ENCODE measurements around the gene USP5. TPM values are rescaled to one million over a fixed set of nuclear protein-coding genes. Genes with fewer than 3 reads are reported as not detected.

The USP5 gene
- polyA plus RNA-seq (2011; rRNA removed) = 47.1 and 54.8 TPM in 2 replicates
- polyA minus RNA-seq (2011; rRNA and poly(A)+ RNA removed) = 96.2 and 123 TPM in 2 replicates

- POLR2A ChIA-PET = interaction anchor here (0.6 to 3.4 kb wide), 23 partner anchors 9 to 318 kb away, joined by 3 to 57 read pairs (median 6); partner anchors contain the start of genes C12orf57, COPS7A, GAPDH and GNB3
- Histone ChIP-seq H3K9me3 (ENCODE audit: control insufficient read depth, insufficient read depth, low read length) (no peaks in the 10 kb centered on the region; the same call in 1 of the 2 replicates), H3K27ac (ENCODE audit: low read depth, low read length) (peak within 1 kb of the TSS; percentile 92), H3K27me3 (ENCODE audit: control insufficient read depth, insufficient read depth, low read length) (no peaks in the 10 kb centered on the region), H3K4me3 (ENCODE audit: low read depth, low read length) (peak within 1 kb of the TSS; percentile 97)
- CTCF ChIA-PET = interaction anchor here (0.7 to 5.1 kb wide), 11 partner anchors 17 to 100 kb away, joined by 3 to 26 read pairs (median 6); partner anchors contain the start of genes MLF2 and SPSB2
- DNase-seq (ENCODE audit: low read depth, low spot score) = peak; percentile 99
- no peak; the same call in 1 of the 2 replicates for TF ChIP-seq CTCF (IDR thresholded peaks at IDR 0.05; ENCODE audit: low read depth, low read length)
Observed at GRCh38 chr12:6851921-6852650, at the start of gene USP5. Gene USP5 (plus strand): TSS chr12:6852150. CDS start chr12:6852180, 30 bp downstream.

DNA sequence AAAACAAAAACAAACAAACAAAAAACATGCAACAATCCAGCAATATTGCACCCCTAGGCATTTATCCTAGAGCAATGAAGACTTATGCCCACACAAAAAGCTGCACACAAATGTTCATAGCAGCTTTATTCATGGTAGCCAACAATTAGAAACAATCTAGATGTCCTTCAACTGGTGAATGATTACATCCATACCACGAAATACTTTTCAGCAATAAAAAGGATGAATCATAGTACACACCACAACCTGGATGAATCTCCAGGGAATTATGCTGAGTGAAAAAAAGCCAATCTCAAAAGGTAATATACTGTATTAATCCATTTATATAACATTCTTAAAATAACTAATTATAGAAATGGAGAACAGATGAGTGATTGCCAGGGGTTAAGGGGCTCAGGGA is 44.8 kb upstream of the USP5 start:
- Histone ChIP-seq H3K27me3 (ENCODE audit: control insufficient read depth, insufficient read depth, low read length) (no peaks in the 10 kb centered on the region), H3K4me3 (ENCODE audit: low read depth, low read length) (no peak overlapping the region), H3K27ac (ENCODE audit: low read depth, low read length) (no peak overlapping the region), H3K9me3 (ENCODE audit: control insufficient read depth, insufficient read depth, low read length) (no peaks in the 10 kb centered on the region)
- no peak for TF ChIP-seq CTCF (IDR thresholded peaks at IDR 0.05; ENCODE audit: low read depth, low read length)
- ChIA-PET POLR2A (no interaction called here), CTCF (interaction anchor here (0.6 kb wide), 1 partner anchor 41 kb away, joined by 5 read pairs; the partner anchor contains the start of gene PTMS)
- DNase-seq (ENCODE audit: low read depth, low spot score) = no peak

- no peak for TF ChIP-seq CTCF (IDR thresholded peaks at IDR 0.05; ENCODE audit: low read depth, low read length)
- Histone ChIP-seq H3K9me3 (ENCODE audit: control insufficient read depth, insufficient read depth, low read length) (no peaks in the 10 kb centered on the region), H3K27ac (ENCODE audit: low read depth, low read length) (no peak overlapping the region), H3K27me3 (ENCODE audit: control insufficient read depth, insufficient read depth, low read length) (no peaks in the 10 kb centered on the region), H3K4me3 (ENCODE audit: low read depth, low read length) (no peak overlapping the region)
- CTCF ChIA-PET = interaction anchor here (0.5 to 1.0 kb wide), 2 partner anchors 17 to 111 kb away, joined by 4 read pairs; no protein-coding TSS in a partner anchor
- POLR2A ChIA-PET = no interaction called here
- no peak for DNase-seq (ENCODE audit: low read depth, low spot score)
Observed at GRCh38 chr12:6809056-6809455, 42.9 kb upstream of the USP5 start.

DNA sequence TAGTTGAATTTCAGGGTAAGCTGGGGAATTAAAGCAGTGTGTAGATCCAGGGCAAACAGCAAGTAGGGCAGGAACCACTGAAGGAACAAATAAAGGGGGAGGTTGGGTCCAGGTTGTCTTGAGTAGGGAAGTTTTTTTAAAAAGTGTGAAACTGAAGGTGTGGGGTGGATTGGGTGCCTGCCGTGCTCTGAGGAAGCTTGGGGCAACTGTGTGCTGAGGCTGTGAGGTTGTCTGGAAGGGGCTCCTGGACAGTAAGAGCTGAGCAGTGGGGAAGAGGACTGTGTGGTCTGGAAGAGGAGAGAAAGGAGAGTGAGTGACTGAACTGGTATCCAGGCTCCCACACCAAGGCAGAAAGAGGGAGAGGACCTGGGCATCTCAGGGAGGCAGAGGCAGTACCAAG is 41.2 kb upstream of the USP5 start:
- Histone ChIP-seq H3K4me3 (ENCODE audit: low read depth, low read length) (no peak overlapping the region), H3K27ac (ENCODE audit: low read depth, low read length) (no peak overlapping the region), H3K27me3 (ENCODE audit: control insufficient read depth, insufficient read depth, low read length) (no peaks in the 10 kb centered on the region), H3K9me3 (ENCODE audit: control insufficient read depth, insufficient read depth, low read length) (no peaks in the 10 kb centered on the region)
- ChIA-PET CTCF (interaction anchor here (0.6 to 3.7 kb wide), 2 partner anchors 24 to 58 kb away, joined by 3 to 19 read pairs; partner anchors contain the start of gene MLF2), POLR2A (interaction anchor here (0.9 to 1.2 kb wide), 3 partner anchors 10 to 87 kb away, joined by 3 to 5 read pairs (median 3); partner anchors contain the start of genes CD4 and COPS7A)
- TF ChIP-seq CTCF (IDR thresholded peaks at IDR 0.05; ENCODE audit: low read depth, low read length) = no peak
- no peak for DNase-seq (ENCODE audit: low read depth, low spot score)

GRCh38 chr12:6813363-6813762 is 38.6 kb upstream of the USP5 start:
- Histone ChIP-seq H3K27ac (ENCODE audit: low read depth, low read length) (no peak overlapping the region), H3K27me3 (ENCODE audit: control insufficient read depth, insufficient read depth, low read length) (no peaks in the 10 kb centered on the region), H3K4me3 (ENCODE audit: low read depth, low read length) (no peak overlapping the region), H3K9me3 (ENCODE audit: control insufficient read depth, insufficient read depth, low read length) (no peaks in the 10 kb centered on the region)
- DNase-seq (ENCODE audit: low read depth, low spot score) = no peak
- no peak for TF ChIP-seq CTCF (IDR thresholded peaks at IDR 0.05; ENCODE audit: low read depth, low read length)
- POLR2A ChIA-PET = interaction anchor here (0.8 to 2.2 kb wide), 3 partner anchors 38 to 61 kb away, joined by 3 to 6 read pairs (median 4); partner anchors contain the start of genes MLF2 and PTMS
- CTCF ChIA-PET = interaction anchor here (1.2 to 3.7 kb wide), 4 partner anchors 12 to 60 kb away, joined by 3 to 19 read pairs (median 6); partner anchors contain the start of genes MLF2 and P3H3

Data from AG04450 (cell line).